K562 (cell line): Measurements from ENCODE around the gene SART1.

Source experiments
- ESRRA ChIP-seq: fragments of 450-650 bp; IDR thresholded peaks from 2 replicates; pipeline ENCODE4 v1.6.1; 2014; ENCODE audit warnings: low read depth, mild to moderate bottlenecking, moderate library complexity, borderline replicate concordance
- POLR2G ChIP-seq: fragments of 200-400 bp; formaldehyde crosslinking; IDR thresholded peaks from 2 replicates; pipeline ENCODE4 v1.6.1; 2017; ENCODE audit warnings: low read depth, mild to moderate bottlenecking, antibody characterized with exemption, low read length, moderate library complexity
- SIN3A ChIP-seq, 2 experiments: fragments of 150-350 bp in 1 of 2; IDR thresholded peaks; 2 replicates each; pipeline ENCODE4 v1.6.1; 2011 to 2016; ENCODE audit warnings: borderline replicate concordance in 2 of 2, low read depth in 2 of 2, low read length in 2 of 2, mild to moderate bottlenecking in 2 of 2, moderate library complexity in 2 of 2; ENCODE audit not compliant: control insufficient read depth in 1 of 2
- SMC3 ChIP-seq: conservative IDR thresholded peaks from 2 replicates; pipeline ENCODE4 v1.6.1; 2011; ENCODE audit warnings: low read depth, low read length, improper control_type of control experiment; ENCODE audit not compliant: insufficient read depth
- SP2 ChIP-seq: IDR thresholded peaks from 2 replicates; pipeline ENCODE4 v1.6.1; 2011; ENCODE audit warnings: mild to moderate bottlenecking, low read depth, low read length, moderate library complexity; ENCODE audit not compliant: poor library complexity, severe bottlenecking; ENCODE audit errors: extremely low read depth
- TF ChIP-seq, protein P1 (sequence below): fragments of 250-450 bp; sonication (Bioruptor Pico); IDR thresholded peaks from 2 replicates; pipeline ENCODE4 v1.4.0; 2020; ENCODE audit warnings: mild to moderate bottlenecking
- TF ChIP-seq, protein P2 (sequence below), 3 experiments: fragments of 200-800 bp in 1 of 3; sonication (Bioruptor generic) in 1 of 3; sonication (generic) in 1 of 3; formaldehyde crosslinking in 1 of 3; IDR thresholded peaks; 2 replicates each; pipeline versions ENCODE4 v1.6.1 to v1.8.0; 2016 to 2022; ENCODE audit warnings: mild to moderate bottlenecking in 2 of 3, missing compliant biosample characterization in 2 of 3, missing genetic modification characterization in 2 of 3, missing genetic modification reagents in 1 of 3
- TF ChIP-seq, protein P3 (sequence below), 2 experiments: fragments of 450-650 bp in 1 of 2; IDR thresholded peaks; 2 replicates each; pipeline ENCODE4 v1.6.1; 2011 to 2017; ENCODE audit warnings: low read depth in 2 of 2, antibody characterized with exemption in 1 of 2, borderline replicate concordance in 1 of 2, low read length in 1 of 2, mild to moderate bottlenecking in 1 of 2, mixed read lengths in 1 of 2; ENCODE audit not compliant: control insufficient read depth in 1 of 2
- TF ChIP-seq, protein P4 (sequence below), 2 experiments: fragments of 200-800 bp in 1 of 2; sonication (Bioruptor generic) in 1 of 2; sonication (generic) in 1 of 2; formaldehyde crosslinking in 1 of 2; IDR thresholded peaks in 1 of 2; conservative IDR thresholded peaks in 1 of 2; 2 replicates each; pipeline versions ENCODE4 v1.5.0 to v1.6.1; 2016 to 2020; ENCODE audit warnings: missing compliant biosample characterization in 1 of 2, missing genetic modification characterization in 1 of 2, missing genetic modification reagents in 1 of 2
- TF ChIP-seq, protein P5 (sequence below): fragments of 450-650 bp; IDR thresholded peaks from 2 replicates; pipeline ENCODE4 v1.6.1; 2016; ENCODE audit warnings: antibody characterized with exemption

DNA sequence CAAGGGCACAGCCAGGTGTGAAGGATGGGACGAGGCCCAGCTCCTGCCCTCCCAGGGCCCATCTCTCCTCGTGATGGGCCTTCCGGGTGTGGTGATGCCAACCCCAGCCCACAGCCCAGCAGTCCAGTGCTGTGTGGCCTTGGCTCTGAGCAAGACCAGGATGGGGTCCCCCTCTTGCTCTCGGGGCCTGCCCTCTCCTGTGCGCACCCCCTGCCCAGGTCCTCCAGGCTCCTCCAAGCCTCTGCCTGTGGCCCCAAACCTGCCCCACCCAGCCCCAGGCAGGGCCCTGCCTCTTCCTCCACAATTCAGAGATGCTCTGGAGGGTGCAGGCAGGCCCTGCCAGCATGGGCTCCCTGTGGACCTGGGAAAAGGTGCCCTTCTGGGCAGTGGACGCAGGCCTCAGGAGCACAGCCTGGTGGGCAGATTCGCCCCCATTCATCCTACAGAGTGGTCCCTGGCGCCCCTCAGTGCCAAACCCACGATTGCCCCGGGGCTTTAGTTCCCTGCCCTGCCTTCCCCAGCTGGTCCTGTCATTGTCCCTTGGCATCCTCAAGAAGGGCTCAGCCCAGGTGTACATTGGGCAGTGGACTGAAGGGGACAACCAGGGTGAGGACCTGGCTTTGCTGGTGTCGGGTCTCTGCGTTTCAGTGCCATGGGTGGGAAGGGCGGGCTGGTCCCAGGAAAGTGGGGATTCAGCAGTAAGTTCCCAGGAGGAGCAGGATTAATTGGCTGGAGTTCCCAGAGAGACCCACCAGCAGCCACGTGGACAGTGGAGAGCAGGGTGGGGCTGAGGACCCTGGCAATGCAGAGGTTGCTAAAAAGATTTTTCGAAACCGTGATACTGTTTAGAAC lies 20.7 kb downstream of the SART1 start:
- TF ChIP-seq, protein P1, sequence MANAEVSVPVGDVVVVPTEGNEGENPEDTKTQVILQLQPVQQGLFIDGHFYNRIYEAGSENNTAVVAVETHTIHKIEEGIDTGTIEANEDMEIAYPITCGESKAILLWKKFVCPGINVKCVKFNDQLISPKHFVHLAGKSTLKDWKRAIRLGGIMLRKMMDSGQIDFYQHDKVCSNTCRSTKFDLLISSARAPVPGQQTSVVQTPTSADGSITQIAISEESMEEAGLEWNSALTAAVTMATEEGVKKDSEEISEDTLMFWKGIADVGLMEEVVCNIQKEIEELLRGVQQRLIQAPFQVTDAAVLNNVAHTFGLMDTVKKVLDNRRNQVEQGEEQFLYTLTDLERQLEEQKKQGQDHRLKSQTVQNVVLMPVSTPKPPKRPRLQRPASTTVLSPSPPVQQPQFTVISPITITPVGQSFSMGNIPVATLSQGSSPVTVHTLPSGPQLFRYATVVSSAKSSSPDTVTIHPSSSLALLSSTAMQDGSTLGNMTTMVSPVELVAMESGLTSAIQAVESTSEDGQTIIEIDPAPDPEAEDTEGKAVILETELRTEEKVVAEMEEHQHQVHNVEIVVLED, result no peak
- TF ChIP-seq, protein P2, sequence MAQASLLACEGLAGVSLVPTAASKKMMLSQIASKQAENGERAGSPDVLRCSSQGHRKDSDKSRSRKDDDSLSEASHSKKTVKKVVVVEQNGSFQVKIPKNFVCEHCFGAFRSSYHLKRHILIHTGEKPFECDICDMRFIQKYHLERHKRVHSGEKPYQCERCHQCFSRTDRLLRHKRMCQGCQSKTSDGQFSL (CRISPR knock-in tag; IDR thresholded peaks at IDR 0.05), result no peak
- TF ChIP-seq, protein P2 (tag; IDR thresholded peaks at IDR 0.05), result no peak
- TF ChIP-seq, protein P3, sequence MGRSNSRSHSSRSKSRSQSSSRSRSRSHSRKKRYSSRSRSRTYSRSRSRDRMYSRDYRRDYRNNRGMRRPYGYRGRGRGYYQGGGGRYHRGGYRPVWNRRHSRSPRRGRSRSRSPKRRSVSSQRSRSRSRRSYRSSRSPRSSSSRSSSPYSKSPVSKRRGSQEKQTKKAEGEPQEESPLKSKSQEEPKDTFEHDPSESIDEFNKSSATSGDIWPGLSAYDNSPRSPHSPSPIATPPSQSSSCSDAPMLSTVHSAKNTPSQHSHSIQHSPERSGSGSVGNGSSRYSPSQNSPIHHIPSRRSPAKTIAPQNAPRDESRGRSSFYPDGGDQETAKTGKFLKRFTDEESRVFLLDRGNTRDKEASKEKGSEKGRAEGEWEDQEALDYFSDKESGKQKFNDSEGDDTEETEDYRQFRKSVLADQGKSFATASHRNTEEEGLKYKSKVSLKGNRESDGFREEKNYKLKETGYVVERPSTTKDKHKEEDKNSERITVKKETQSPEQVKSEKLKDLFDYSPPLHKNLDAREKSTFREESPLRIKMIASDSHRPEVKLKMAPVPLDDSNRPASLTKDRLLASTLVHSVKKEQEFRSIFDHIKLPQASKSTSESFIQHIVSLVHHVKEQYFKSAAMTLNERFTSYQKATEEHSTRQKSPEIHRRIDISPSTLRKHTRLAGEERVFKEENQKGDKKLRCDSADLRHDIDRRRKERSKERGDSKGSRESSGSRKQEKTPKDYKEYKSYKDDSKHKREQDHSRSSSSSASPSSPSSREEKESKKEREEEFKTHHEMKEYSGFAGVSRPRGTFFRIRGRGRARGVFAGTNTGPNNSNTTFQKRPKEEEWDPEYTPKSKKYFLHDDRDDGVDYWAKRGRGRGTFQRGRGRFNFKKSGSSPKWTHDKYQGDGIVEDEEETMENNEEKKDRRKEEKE (IDR thresholded peaks at IDR 0.05; ENCODE audit: borderline replicate concordance in 1 of 2, control insufficient read depth in 1 of 2, low read depth in 2 of 2, low read length in 1 of 2), result no peak
- TF ChIP-seq, protein P4, sequence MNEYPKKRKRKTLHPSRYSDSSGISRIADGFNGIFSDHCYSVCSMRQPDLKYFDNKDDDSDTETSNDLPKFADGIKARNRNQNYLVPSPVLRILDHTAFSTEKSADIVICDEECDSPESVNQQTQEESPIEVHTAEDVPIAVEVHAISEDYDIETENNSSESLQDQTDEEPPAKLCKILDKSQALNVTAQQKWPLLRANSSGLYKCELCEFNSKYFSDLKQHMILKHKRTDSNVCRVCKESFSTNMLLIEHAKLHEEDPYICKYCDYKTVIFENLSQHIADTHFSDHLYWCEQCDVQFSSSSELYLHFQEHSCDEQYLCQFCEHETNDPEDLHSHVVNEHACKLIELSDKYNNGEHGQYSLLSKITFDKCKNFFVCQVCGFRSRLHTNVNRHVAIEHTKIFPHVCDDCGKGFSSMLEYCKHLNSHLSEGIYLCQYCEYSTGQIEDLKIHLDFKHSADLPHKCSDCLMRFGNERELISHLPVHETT (CRISPR knock-in tag; conservative IDR thresholded peaks at IDR 0.05 in 1 of 2, IDR thresholded peaks at IDR 0.05 in 1 of 2), result no peak
- TF ChIP-seq, protein P5, sequence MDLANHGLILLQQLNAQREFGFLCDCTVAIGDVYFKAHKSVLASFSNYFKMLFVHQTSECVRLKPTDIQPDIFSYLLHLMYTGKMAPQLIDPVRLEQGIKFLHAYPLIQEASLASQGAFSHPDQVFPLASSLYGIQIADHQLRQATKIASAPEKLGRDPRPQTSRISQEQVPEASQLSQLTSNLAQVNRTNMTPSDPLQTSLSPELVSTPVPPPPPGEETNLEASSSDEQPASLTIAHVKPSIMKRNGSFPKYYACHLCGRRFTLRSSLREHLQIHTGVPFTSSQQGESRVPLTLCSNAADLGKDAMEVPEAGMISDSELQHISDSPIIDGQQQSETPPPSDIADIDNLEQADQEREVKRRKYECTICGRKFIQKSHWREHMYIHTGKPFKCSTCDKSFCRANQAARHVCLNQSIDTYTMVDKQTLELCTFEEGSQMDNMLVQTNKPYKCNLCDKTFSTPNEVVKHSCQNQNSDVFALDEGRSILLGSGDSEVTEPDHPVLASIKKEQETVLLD, result no peak
- TF ChIP-seq POLR2G, result no peak; the same call in none of the 2 replicates
- no peak for TF ChIP-seq SIN3A (IDR thresholded peaks at IDR 0.05; ENCODE audit: borderline replicate concordance in 2 of 2, control insufficient read depth in 1 of 2, low read depth in 2 of 2, low read length in 2 of 2)
- TF ChIP-seq SMC3, result no peak
- no peak for TF ChIP-seq ESRRA
- TF ChIP-seq SP2, result no peak
